ENCODE results near the gene PTGER1. TPM values are rescaled to one million over a fixed set of nuclear protein-coding genes. Genes with fewer than 3 reads are reported as not detected.

Gene PTGER1
- polyA plus RNA-seq, 1 donor (not counting 4 experiments of a cell fraction or from before 2014, with no cell fraction given) = not detected

DNA sequence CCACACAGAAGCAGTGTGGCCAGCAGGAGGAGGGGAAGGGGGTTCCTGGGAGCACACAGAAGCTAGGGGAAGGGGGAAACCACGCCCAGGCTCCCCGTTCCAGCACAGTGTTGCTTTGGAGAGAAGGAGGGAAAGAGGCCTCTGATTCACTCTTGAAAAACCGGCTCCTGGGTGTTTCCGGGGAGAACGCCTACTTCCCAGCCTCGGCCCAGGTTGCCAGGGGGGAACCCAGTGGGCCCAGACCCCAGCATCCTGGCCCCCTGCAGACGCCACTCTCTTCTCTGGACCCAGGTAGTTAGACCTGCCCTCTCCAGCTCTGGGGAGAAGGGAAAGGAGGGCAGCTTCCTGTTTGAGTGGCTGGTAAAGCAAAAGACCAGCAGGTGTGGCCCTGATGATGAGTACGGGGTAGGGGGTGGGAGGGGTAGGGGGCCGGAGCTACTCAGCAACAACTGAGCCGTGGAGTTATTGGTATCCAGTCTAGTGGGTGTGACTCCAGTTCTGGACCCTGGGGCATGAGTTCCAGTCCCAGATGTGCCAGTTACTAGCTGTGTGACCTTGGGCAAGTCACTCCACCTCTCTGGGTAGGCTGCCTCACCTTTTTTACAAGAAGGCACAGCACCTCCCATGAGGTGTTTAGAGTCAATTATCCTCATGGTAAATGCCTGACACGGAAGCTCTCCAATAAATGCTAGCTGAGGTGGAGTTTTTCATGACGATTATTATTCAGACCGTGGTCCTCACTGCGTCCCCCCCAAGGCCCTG, 19.9 kb upstream of the PTGER1 start:
- peak overlapping the region; percentile 92 to 95 (median 94) for H3K4me3 ChIP-seq (ENCODE audit: control insufficient read depth in 2 of 3, extremely low read depth in 1 of 3, insufficient read depth in 2 of 3, low read depth in 1 of 3, low read length in 3 of 3)
- H3K36me3 ChIP-seq (ENCODE audit: control insufficient read depth in 2 of 2, extremely low read depth in 1 of 2, insufficient read depth in 2 of 2, low read length in 2 of 2) = peaks cover 7 to 14% of the 10 kb centered on the region in 2 experiments
- TF ChIP-seq, protein P1, sequence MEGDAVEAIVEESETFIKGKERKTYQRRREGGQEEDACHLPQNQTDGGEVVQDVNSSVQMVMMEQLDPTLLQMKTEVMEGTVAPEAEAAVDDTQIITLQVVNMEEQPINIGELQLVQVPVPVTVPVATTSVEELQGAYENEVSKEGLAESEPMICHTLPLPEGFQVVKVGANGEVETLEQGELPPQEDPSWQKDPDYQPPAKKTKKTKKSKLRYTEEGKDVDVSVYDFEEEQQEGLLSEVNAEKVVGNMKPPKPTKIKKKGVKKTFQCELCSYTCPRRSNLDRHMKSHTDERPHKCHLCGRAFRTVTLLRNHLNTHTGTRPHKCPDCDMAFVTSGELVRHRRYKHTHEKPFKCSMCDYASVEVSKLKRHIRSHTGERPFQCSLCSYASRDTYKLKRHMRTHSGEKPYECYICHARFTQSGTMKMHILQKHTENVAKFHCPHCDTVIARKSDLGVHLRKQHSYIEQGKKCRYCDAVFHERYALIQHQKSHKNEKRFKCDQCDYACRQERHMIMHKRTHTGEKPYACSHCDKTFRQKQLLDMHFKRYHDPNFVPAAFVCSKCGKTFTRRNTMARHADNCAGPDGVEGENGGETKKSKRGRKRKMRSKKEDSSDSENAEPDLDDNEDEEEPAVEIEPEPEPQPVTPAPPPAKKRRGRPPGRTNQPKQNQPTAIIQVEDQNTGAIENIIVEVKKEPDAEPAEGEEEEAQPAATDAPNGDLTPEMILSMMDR (optimal IDR thresholded peaks at IDR 0.05 in 1 of 3, IDR thresholded peaks at IDR 0.05 in 1 of 3, conservative IDR thresholded peaks at IDR 0.05 in 1 of 3; ENCODE audit: extremely low read depth in 1 of 3, insufficient read depth in 2 of 3, low read length in 3 of 3) = no peak
- TF ChIP-seq EZH2 (IDR thresholded peaks at IDR 0.05; ENCODE audit: low read length) = no peak
- H3K27me3 ChIP-seq (ENCODE audit: control insufficient read depth, extremely low read depth, insufficient read depth, low read length) = no peaks in the 10 kb centered on the region
- peak overlapping the region; percentile 86 for H3K9ac ChIP-seq (ENCODE audit: control insufficient read depth, extremely low read depth, insufficient read depth, low read length)
- dilution Hi-C loops (cut with MboI; ENCODE audit: extremely low pct_ligation_motif_present, low sequenced_read_pairs) = no loop called here
- H3K27ac ChIP-seq (ENCODE audit: control insufficient read depth, insufficient read depth, low read length) = peak overlapping the region; percentile 81
- H4K20me1 ChIP-seq (ENCODE audit: control insufficient read depth, extremely low read depth, insufficient read depth, low read length) = peaks cover 10% of the 10 kb centered on the region
- FAIRE-seq (no peak), DNase-seq (ENCODE audit: low read depth, low spot score) (no peak)
- H3K4me2 ChIP-seq (ENCODE audit: control insufficient read depth, extremely low read depth, insufficient read depth, low read depth, low read length) = peak overlapping the region; percentile 93
- peaks cover 27% of the 10 kb centered on the region for H3K4me1 ChIP-seq (ENCODE audit: control insufficient read depth, extremely low read depth, insufficient read depth, low read length)
- H2AFZ ChIP-seq (ENCODE audit: control insufficient read depth, low read length) = peak overlapping the region; percentile 9
- peaks cover 44% of the 10 kb centered on the region for H3K79me2 ChIP-seq (ENCODE audit: control insufficient read depth, insufficient read depth, low read length)
- no peaks in the 10 kb centered on the region for H3K9me1 ChIP-seq (ENCODE audit: control insufficient read depth, extremely low read depth, insufficient read depth, low read length)
- H3K9me3 ChIP-seq (ENCODE audit: control insufficient read depth, low read depth, low read length) = no peaks in the 10 kb centered on the region

DNA sequence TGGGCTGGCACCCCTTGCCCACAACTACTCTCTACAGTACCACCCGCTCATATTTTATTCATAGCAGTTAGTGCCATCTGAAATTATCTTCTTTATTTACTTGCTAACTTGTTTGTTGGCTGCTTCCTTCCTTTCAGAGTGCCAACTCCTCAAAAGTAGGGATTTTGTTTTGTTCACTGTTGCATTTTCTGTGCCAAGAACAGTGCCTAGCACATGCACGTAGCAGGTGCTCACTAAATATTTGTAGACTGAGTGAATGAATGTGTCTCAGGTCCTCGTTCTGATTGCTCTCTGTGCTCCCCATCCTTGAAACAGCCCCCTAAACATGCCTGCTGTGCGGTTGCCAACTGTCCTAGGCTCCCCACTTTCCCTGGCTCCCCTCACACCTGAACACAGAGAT, 19.3 kb upstream of the PTGER1 start:
- H2AFZ ChIP-seq (ENCODE audit: control insufficient read depth, low read length) = no peak overlapping the region
- peaks cover 27% of the 10 kb centered on the region for H3K4me1 ChIP-seq (ENCODE audit: control insufficient read depth, extremely low read depth, insufficient read depth, low read length)
- H4K20me1 ChIP-seq (ENCODE audit: control insufficient read depth, extremely low read depth, insufficient read depth, low read length) = peaks cover 10% of the 10 kb centered on the region
- H3K9me3 ChIP-seq (ENCODE audit: control insufficient read depth, low read depth, low read length) = no peaks in the 10 kb centered on the region
- H3K36me3 ChIP-seq (ENCODE audit: control insufficient read depth in 2 of 2, extremely low read depth in 1 of 2, insufficient read depth in 2 of 2, low read length in 2 of 2) = peaks cover 12 to 16% of the 10 kb centered on the region in 2 experiments
- H3K4me3 ChIP-seq (ENCODE audit: control insufficient read depth in 2 of 3, extremely low read depth in 1 of 3, insufficient read depth in 2 of 3, low read depth in 1 of 3, low read length in 3 of 3) = peak overlapping the region; percentile 92 to 95 (median 94)
- peak overlapping the region; percentile 93 for H3K4me2 ChIP-seq (ENCODE audit: control insufficient read depth, extremely low read depth, insufficient read depth, low read depth, low read length)
- dilution Hi-C loops (cut with MboI; ENCODE audit: extremely low pct_ligation_motif_present, low sequenced_read_pairs) = no loop called here
- no peak for TF ChIP-seq EZH2 (IDR thresholded peaks at IDR 0.05; ENCODE audit: low read length)
- TF ChIP-seq, protein P1 (optimal IDR thresholded peaks at IDR 0.05 in 1 of 3, IDR thresholded peaks at IDR 0.05 in 1 of 3, conservative IDR thresholded peaks at IDR 0.05 in 1 of 3; ENCODE audit: extremely low read depth in 1 of 3, insufficient read depth in 2 of 3, low read length in 3 of 3) = no peak
- peak overlapping the region; percentile 86 for H3K9ac ChIP-seq (ENCODE audit: control insufficient read depth, extremely low read depth, insufficient read depth, low read length)
- FAIRE-seq (no peak), DNase-seq (ENCODE audit: low read depth, low spot score) (no peak)
- H3K27me3 ChIP-seq (ENCODE audit: control insufficient read depth, extremely low read depth, insufficient read depth, low read length) = no peaks in the 10 kb centered on the region
- peak overlapping the region; percentile 81 for H3K27ac ChIP-seq (ENCODE audit: control insufficient read depth, insufficient read depth, low read length)
- peaks cover 46% of the 10 kb centered on the region for H3K79me2 ChIP-seq (ENCODE audit: control insufficient read depth, insufficient read depth, low read length)
- no peaks in the 10 kb centered on the region for H3K9me1 ChIP-seq (ENCODE audit: control insufficient read depth, extremely low read depth, insufficient read depth, low read length)

All from keratinocyte (primary cell).